ENCODE results near the gene TEF. TPM values are rescaled to one million over a fixed set of nuclear protein-coding genes. Genes with fewer than 3 reads are reported as not detected.
A peak's percentile ranks its signal among the peaks of the same experiment; 100 is the strongest.
"Not testable (repeated sequence)": the region's sequence is repeated elsewhere in the genome, so short reads cannot be mapped to it uniquely, and the experiment has no call there.

TEF gene
- total RNA-seq, 1 experiment from 2014 or later, result 7.4 TPM

GRCh38 chr22:41384128-41384527, 2.4 kb downstream of the TEF start:
- no peak for DNase-seq

GRCh38 chr22:41387341-41387740, 5.6 kb downstream of the TEF start:
- Histone ChIP-seq H3K36me3 (no peaks in the 10 kb centered on the region), H3K27me3 (no peaks in the 10 kb centered on the region), H3K27ac (no peak overlapping the region), H3K9me3 (replicated peaks) (no peaks in the 10 kb centered on the region), H3K4me3 (no peak overlapping the region), H3K4me1 (no peaks in the 10 kb centered on the region)
- no peak for DNase-seq

More at GRCh38 chr22:41384128-41384527, 2.4 kb downstream of the TEF start:
- H3K4me3 ChIP-seq, result no peak overlapping the region
- no peaks in the 10 kb centered on the region for H3K36me3 ChIP-seq
- no peaks in the 10 kb centered on the region for H3K27me3 ChIP-seq
- no peaks in the 10 kb centered on the region for H3K4me1 ChIP-seq
- H3K9me3 ChIP-seq (replicated peaks), result no peaks in the 10 kb centered on the region
- no peak overlapping the region for H3K27ac ChIP-seq

GRCh38 chr22:41394012-41394356, 12.2 kb downstream of the TEF start:
- no peaks in the 10 kb centered on the region for H3K36me3 ChIP-seq
- no peak for DNase-seq

GRCh38 chr22:41395531-41396240, 13.9 kb downstream of the TEF start:
- no peaks in the 10 kb centered on the region for H3K36me3 ChIP-seq
- no peak for DNase-seq
- no peak overlapping the region for H3K27ac ChIP-seq
- H3K9me3 ChIP-seq (replicated peaks), result no peaks in the 10 kb centered on the region
- H3K4me1 ChIP-seq, result no peaks in the 10 kb centered on the region
- no peaks in the 10 kb centered on the region for H3K27me3 ChIP-seq
- H3K4me3 ChIP-seq, result no peak overlapping the region

More at GRCh38 chr22:41394012-41394356, 12.2 kb downstream of the TEF start:
- Histone ChIP-seq H3K4me3 (no peak overlapping the region), H3K4me1 (no peaks in the 10 kb centered on the region), H3K9me3 (replicated peaks) (no peaks in the 10 kb centered on the region), H3K27me3 (no peaks in the 10 kb centered on the region), H3K27ac (no peak overlapping the region)

- Histone ChIP-seq H3K36me3 (no peaks in the 10 kb centered on the region), H3K4me1 (peaks cover 5% of the 10 kb centered on the region), H3K27ac (no peak overlapping the region), H3K9me3 (replicated peaks) (no peaks in the 10 kb centered on the region), H3K4me3 (no peak overlapping the region), H3K27me3 (no peaks in the 10 kb centered on the region)
- no peak for DNase-seq
These were observed 15.5 kb downstream of the TEF start for GRCh38 chr22:41397143-41397811.

- no peak overlapping the region for H3K4me3 ChIP-seq
- H3K4me1 ChIP-seq, result peaks cover 7% of the 10 kb centered on the region
- no peak overlapping the region for H3K27ac ChIP-seq
- H3K27me3 ChIP-seq, result no peaks in the 10 kb centered on the region
- no peaks in the 10 kb centered on the region for H3K9me3 ChIP-seq (replicated peaks)
- no peaks in the 10 kb centered on the region for H3K36me3 ChIP-seq
- DNase-seq, result no peak
These were observed 17.2 kb downstream of the TEF start for GRCh38 chr22:41398921-41399320.

GRCh38 chr22:41401781-41402648, 20.3 kb downstream of the TEF start:
- H3K4me3 ChIP-seq, result no peak overlapping the region
- no peaks in the 10 kb centered on the region for H3K27me3 ChIP-seq
- no peaks in the 10 kb centered on the region for H3K9me3 ChIP-seq (replicated peaks)
- no peak overlapping the region for H3K27ac ChIP-seq
- peaks cover 7% of the 10 kb centered on the region for H3K4me1 ChIP-seq
- no peaks in the 10 kb centered on the region for H3K36me3 ChIP-seq
- peak; percentile 54 to 60 for DNase-seq

- not testable (repeated sequence) for DNase-seq; H3K9me3 ChIP-seq (replicated peaks); H3K27ac ChIP-seq; H3K4me1 ChIP-seq; H3K4me3 ChIP-seq; H3K27me3 ChIP-seq; H3K36me3 ChIP-seq
These were observed 21.1 kb downstream of the TEF start for GRCh38 chr22:41402851-41403250.

GRCh38 chr22:41403532-41404318, 22.0 kb downstream of the TEF start:
- Histone ChIP-seq H3K9me3 (replicated peaks) (no peaks in the 10 kb centered on the region), H3K27ac (no peak overlapping the region), H3K36me3 (no peaks in the 10 kb centered on the region), H3K4me1 (peaks cover 7% of the 10 kb centered on the region), H3K27me3 (no peaks in the 10 kb centered on the region), H3K4me3 (no peak overlapping the region)
- DNase-seq, result peak; percentile 79 to 89

- Histone ChIP-seq H3K4me1 (peaks cover 7% of the 10 kb centered on the region), H3K27me3 (no peaks in the 10 kb centered on the region), H3K4me3 (no peak overlapping the region), H3K9me3 (replicated peaks) (no peaks in the 10 kb centered on the region), H3K27ac (no peak overlapping the region), H3K36me3 (no peaks in the 10 kb centered on the region)
- DNase-seq, result no peak
These were observed 23.8 kb downstream of the TEF start for GRCh38 chr22:41405588-41405987.

GRCh38 chr22:41406410-41406809, 24.7 kb downstream of the TEF start:
- Histone ChIP-seq H3K36me3 (no peaks in the 10 kb centered on the region), H3K27ac (no peak overlapping the region), H3K4me1 (peaks cover 7% of the 10 kb centered on the region), H3K9me3 (replicated peaks) (no peaks in the 10 kb centered on the region), H3K27me3 (no peaks in the 10 kb centered on the region), H3K4me3 (no peak overlapping the region)
- DNase-seq, result no peak

GRCh38 chr22:41407433-41407832, 25.7 kb downstream of the TEF start:
- DNase-seq, result no peak
- H3K27ac ChIP-seq, result no peak overlapping the region
- H3K36me3 ChIP-seq, result no peaks in the 10 kb centered on the region
- H3K9me3 ChIP-seq (replicated peaks), result no peaks in the 10 kb centered on the region
- H3K27me3 ChIP-seq, result no peaks in the 10 kb centered on the region
- no peak overlapping the region for H3K4me3 ChIP-seq
- H3K4me1 ChIP-seq, result peaks cover 1% of the 10 kb centered on the region; the same call in 1 of the 2 replicates

GRCh38 chr22:41408665-41409064, 26.9 kb downstream of the TEF start:
- H3K9me3 ChIP-seq (replicated peaks), result no peaks in the 10 kb centered on the region
- no peak overlapping the region for H3K27ac ChIP-seq
- no peak for DNase-seq
- no peak overlapping the region for H3K4me3 ChIP-seq
- H3K27me3 ChIP-seq, result no peaks in the 10 kb centered on the region
- H3K36me3 ChIP-seq, result no peaks in the 10 kb centered on the region
- H3K4me1 ChIP-seq, result no peaks in the 10 kb centered on the region

GRCh38 chr22:41410311-41410751, 28.6 kb downstream of the TEF start:
- Histone ChIP-seq H3K27me3 (no peaks in the 10 kb centered on the region), H3K36me3 (no peaks in the 10 kb centered on the region), H3K9me3 (replicated peaks) (no peaks in the 10 kb centered on the region), H3K4me1 (no peaks in the 10 kb centered on the region), H3K27ac (no peak overlapping the region), H3K4me3 (no peak overlapping the region)
- DNase-seq, result no peak
